Heart right ventricle (tissue), 16 donors: Measurements from ENCODE around the gene CEP57. TPM values are rescaled to one million over a fixed set of nuclear protein-coding genes. Genes with fewer than 3 reads are reported as not detected.

Experiments used
- ATAC-seq, 8 donors: fragments of 200-7000 bp; cut with Tn5 transposase; one replicate each; pipeline ENCODE4 v1.9.1; 2020; ENCODE audit warnings: mild to moderate bottlenecking in 8 of 8, moderate library complexity in 8 of 8, moderate number of reproducible peaks in 1 of 8
- DNase-seq, 2 donors: peaks; one replicate each; pipeline ENCODE4 v3.0.0-alpha.2; 2020
- H3K27ac ChIP-seq, 10 donors: fragments of 200-600 bp; sonication (generic) in 2 of 10; one replicate each; pipeline versions ENCODE4 v1.5.0 to v1.8.0; 2020 to 2022; ENCODE audit warnings: mild to moderate bottlenecking in 3 of 10
- H3K27me3 ChIP-seq, 7 donors: fragments of 200-600 bp; one replicate each; pipeline ENCODE4 v1.8.0; 2021 to 2022; ENCODE audit warnings: mild to moderate bottlenecking in 2 of 7
- H3K36me3 ChIP-seq, 9 donors: fragments of 200-600 bp; sonication (generic) in 1 of 9; one replicate each; pipeline versions ENCODE4 v1.5.0 to v1.8.0; 2020 to 2022; ENCODE audit warnings: mild to moderate bottlenecking in 2 of 9
- H3K4me1 ChIP-seq, 9 donors: fragments of 200-600 bp; sonication (generic) in 1 of 9; one replicate each; pipeline versions ENCODE4 v1.5.0 to v1.8.0; 2020 to 2022; ENCODE audit warnings: mild to moderate bottlenecking in 4 of 9
- H3K4me3 ChIP-seq, 10 donors: fragments of 200-600 bp; sonication (generic) in 2 of 10; one replicate each; pipeline versions ENCODE4 v1.5.0 to v1.8.0; 2020 to 2022; ENCODE audit warnings: mild to moderate bottlenecking in 7 of 10, moderate library complexity in 2 of 10
- H3K9me3 ChIP-seq, 11 donors: fragments of 200-600 bp in 10 of 11; sonication (generic) in 2 of 11; one replicate each; pipeline versions ENCODE4 v1.5.0 to v1.8.0; 2013 to 2022; ENCODE audit warnings: mild to moderate bottlenecking in 2 of 11, control low read depth in 1 of 11, moderate library complexity in 1 of 11
- CTCF ChIP-seq, 9 donors: fragments of 200-600 bp; sonication (generic) in 2 of 9; IDR thresholded peaks; one replicate each; pipeline versions ENCODE4 v1.5.0 to v1.8.0; 2021 to 2022; ENCODE audit warnings: antibody characterized with exemption in 9 of 9, mild to moderate bottlenecking in 5 of 9, moderate library complexity in 1 of 9
- WGBS, 2 donors: extraction: QIAGEN DNeasy Blood & Tissue Kit; methylation state at CpG; one replicate each; pipeline ENCODE4 v1.1.7; 2013; ENCODE audit warnings: inconsistent platforms in 1 of 2; 5-methylcytosine and 5-hydroxymethylcytosine counted together
- intact Hi-C, 10 donors: fragments of 100-400 bp; cut with DNase I; formaldehyde crosslinking; loops; one replicate each; pipeline versions ENCODE4 v1.11.1 to v1.14.2; 2022
- polyA plus RNA-seq, 2 donors: library from polyadenylated mRNA; stranded (reverse); fragments of 200-250 nt; gene quantifications; one replicate each; pipeline ENCODE4 v1.2.3, GENCODE V29; 2013
- total RNA-seq, 10 donors: library from RNA; stranded (reverse); fragmentation: NEBNext Ultra II Directional in 3 of 10; extraction: Animal tissue kit (Norgen Biotek cat#: 25700) in 3 of 10; gene quantifications; one replicate each; pipeline versions ENCODE4 v1.2.1 to v1.2.4, GENCODE V29; 2021 to 2023
- donor health status: Arrhythmogenic right ventricular cardiomyopathy.
- donor health status: ischemic (EF 13 %, LVEDD 7.1; RV severe dilation, severe dysfunction).
- donor health status: healthy with polysubstance abuse.
- donor health status: DM: no; HTN: yes; CAD: no.
- donor health status: DM: no; HTN: no; CAD: no.
- donor health status: ischemic (EF 25% LVEDD 6.9; RV normal size, moderate dysfunction).
- donor health status: ischemic (EF 25% LVEDD 5.7; RV mildly dilated, moderate dysfunction).
- donor health status: healthy.
- donor health status: DM: yes; HTN: yes; CAD: no.
- donor health status: Ischemic cardiomyopathy.
- donor health status: ischemic (EF 35%, LVEDD 5.7; RV mildly dilated, moderate dysfunction).
- donor health status: nonischemic (EF 11% LVEDD 7.7; RV severe dilation, severe dysfunction).
- donor health status: DM: yes; HTN: yes; CAD: no.
- donor health status: PGD.
- donor health status: ischemic (EF 29% LVEDD 5.4; RV normal size, mild dysfunction).
- donor health status: nonischemic (EF 23%, LVEDD 6.1; RV moderate dilation, normal function).

CEP57 gene
- total and polyA plus RNA-seq, 12 donors, result 9.1 to 28.5 (median 24.5) TPM

- Histone ChIP-seq H3K27ac (no peak overlapping the region), H3K36me3 (peaks cover 0 to 64% (median 7%) of the 10 kb centered on the region in 9 donors), H3K9me3 (peaks cover 0 to under 1% (median 0%) of the 10 kb centered on the region in 11 donors), H3K27me3 (no peaks in the 10 kb centered on the region), H3K4me1 (no peaks in the 10 kb centered on the region), H3K4me3 (no peak overlapping the region)
- TF ChIP-seq CTCF (IDR thresholded peaks at IDR 0.05), result no peak
- intact Hi-C loops, result no loop called here
- no peak for ATAC-seq
- no peak for DNase-seq
- 96 to 98% methylated on average over 2 of the region's 2 CpGs for WGBS, 2 donors
Measured at GRCh38 chr11:95816037-95816436, 25.7 kb downstream of the CEP57 start.

GRCh38 chr11:95821640-95822039, 31.3 kb downstream of the CEP57 start:
- no peaks in the 10 kb centered on the region for H3K27me3 ChIP-seq
- H3K4me1 ChIP-seq, result no peaks in the 10 kb centered on the region
- ATAC-seq (no peak), DNase-seq (no peak)
- TF ChIP-seq CTCF (IDR thresholded peaks at IDR 0.05), result no peak
- 64 to 71% methylated on average over 2 of the region's 2 CpGs for WGBS, 2 donors
- H3K36me3 ChIP-seq, result peaks cover 0 to 81% (median 7%) of the 10 kb centered on the region in 9 donors
- H3K4me3 ChIP-seq, result no peak overlapping the region
- intact Hi-C loops, result no loop called here
- H3K9me3 ChIP-seq, result no peaks in the 10 kb centered on the region
- H3K27ac ChIP-seq, result no peak overlapping the region

- 86 to 90% methylated on average over 4 of the region's 4 CpGs for WGBS, 2 donors
- DNase-seq (no peak), ATAC-seq (no peak)
- peaks cover 0 to 95% (median 24%) of the 10 kb centered on the region in 9 donors for H3K36me3 ChIP-seq
- H3K27me3 ChIP-seq, result no peaks in the 10 kb centered on the region
- H3K4me1 ChIP-seq, result no peaks in the 10 kb centered on the region
- H3K9me3 ChIP-seq, result no peaks in the 10 kb centered on the region
- no peak overlapping the region for H3K27ac ChIP-seq
- no peak overlapping the region for H3K4me3 ChIP-seq
- intact Hi-C loops, result no loop called here
- TF ChIP-seq CTCF (IDR thresholded peaks at IDR 0.05), result no peak
Measured at GRCh38 chr11:95827696-95828095, 37.4 kb downstream of the CEP57 start.

GRCh38 chr11:95829580-95830259, 39.4 kb downstream of the CEP57 start:
- no peak for ATAC-seq
- intact Hi-C loops, result loop anchor here in 7 of 10 donors (10.0 kb wide), 6 partner anchors 215 to 595 kb away; partner anchors contain the start of genes JRKL (in 2 of the 7) and MAML2 (in 1 of the 7)

More at GRCh38 chr11:95829580-95830259, 39.4 kb downstream of the CEP57 start:
- Histone ChIP-seq H3K27ac (no peak overlapping the region), H3K36me3 (peaks cover 0 to 96% (median 42%) of the 10 kb centered on the region in 9 donors), H3K9me3 (no peaks in the 10 kb centered on the region), H3K27me3 (no peaks in the 10 kb centered on the region), H3K4me3 (no peak overlapping the region), H3K4me1 (no peaks in the 10 kb centered on the region)
- 94 to 96% methylated on average over 1 of the region's 1 CpG for WGBS, 2 donors
- DNase-seq, result no peak
- TF ChIP-seq CTCF (IDR thresholded peaks at IDR 0.05), result no peak
